A549 (cell line): ENCODE measurements around the gene PLA2G4B. TPM values are rescaled to one million over a fixed set of nuclear protein-coding genes. Genes with fewer than 3 reads are reported as not detected.

Source experiments
- ATAC-seq, 2 experiments: fragments of 200-7000 bp in 1 of 2; fragments of >200 bp in 1 of 2; cut with Nextera tagmentation in 1 of 2; cut with Tn5 transposase in 1 of 2; 3 replicates each; pipeline versions ENCODE4 v1.8.0 to v1.9.1; 2018 to 2020; ENCODE audit warnings: mild to moderate bottlenecking in 1 of 2, moderate library complexity in 1 of 2
- CTCF ChIA-PET: fragments of 300-600 bp; sonication (Branson Sonifier 250); formaldehyde crosslinking; extraction: SDS; loops from one replicate; lab custom pipeline; 2021; ENCODE audit warnings: antibody characterized with exemption, inconsistent platforms; lab: Yijun Ruan, JAX
- POLR2A ChIA-PET: fragments of 350-600 bp; formaldehyde crosslinking; extraction: SDS; loops from one replicate; lab custom pipeline; 2021; ENCODE audit warnings: antibody characterized with exemption, inconsistent platforms; lab: Yijun Ruan, JAX
- DNase-seq, 2 experiments: peaks; one replicate each; pipeline versions ENCODE4 v3.0.0 to v3.0.0-alpha.2; 2011 to 2016; ENCODE audit warnings: low read depth in 1 of 2, low spot score in 1 of 2
- FAIRE-seq: peaks from 2 replicates; lab custom pipeline; 2011; peaks lifted over from hg19 to GRCh38; lab: Jason Lieb, UNC
- H3K27ac ChIP-seq, 2 experiments: fragments of >200 bp; sonication (Bioruptor Twin); formaldehyde crosslinking; 3 replicates each; pipeline ENCODE4 v1.5.1; 2016 to 2017
- H3K4me1 ChIP-seq: fragments of >200 bp; sonication (Bioruptor Twin); formaldehyde crosslinking; 3 replicates; pipeline ENCODE4 v1.6.1; 2016
- H3K4me2 ChIP-seq: fragments of >200 bp; sonication (Bioruptor Twin); formaldehyde crosslinking; 3 replicates; pipeline ENCODE4 v1.6.1; 2016
- H3K4me3 ChIP-seq: fragments of >200 bp; sonication (Bioruptor Twin); formaldehyde crosslinking; 3 replicates; pipeline ENCODE4 v1.5.1; 2016
- H3K9me3 ChIP-seq: fragments of >200 bp; sonication (Bioruptor Twin); formaldehyde crosslinking; 3 replicates; pipeline ENCODE4 v1.6.1; 2016
- BHLHE40 ChIP-seq: IDR thresholded peaks from 2 replicates; pipeline ENCODE4 v1.6.1; 2012; ENCODE audit warnings: low read depth, low read length, inconsistent platforms
- CBX8 ChIP-seq: fragments of 200-600 bp; sonication (generic); IDR thresholded peaks from 2 replicates; pipeline ENCODE4 v1.6.1; 2016
- CEBPB ChIP-seq, 2 experiments: fragments of >200 bp in 1 of 2; sonication (Bioruptor Twin) in 1 of 2; formaldehyde crosslinking in 1 of 2; IDR thresholded peaks; 2 replicates each; pipeline ENCODE4 v1.6.1; 2012 to 2016
- CHD2 ChIP-seq: fragments of 150-350 bp; IDR thresholded peaks from 2 replicates; pipeline ENCODE4 v1.6.1; 2014; ENCODE audit warnings: low read length; ENCODE audit not compliant: partially characterized antibody
- EHF ChIP-seq: fragments of 250-450 bp; sonication (Bioruptor Pico); IDR thresholded peaks from 2 replicates; pipeline ENCODE4 v1.5.0; 2020; ENCODE audit warnings: mild to moderate bottlenecking
- EP300 ChIP-seq, 2 experiments: fragments of >200 bp; sonication (Bioruptor Twin); formaldehyde crosslinking; IDR thresholded peaks; 2 replicates in 1 of 2; 3 replicates in 1 of 2; pipeline ENCODE4 v1.6.1; 2016 to 2017
- JUN ChIP-seq, 2 experiments: fragments of >200 bp; sonication (Bioruptor Twin); formaldehyde crosslinking; IDR thresholded peaks; 2 replicates in 1 of 2; 3 replicates in 1 of 2; pipeline ENCODE4 v1.6.1; 2016 to 2017
- KDM5A ChIP-seq: fragments of 200-600 bp; sonication (generic); IDR thresholded peaks from 2 replicates; pipeline ENCODE4 v1.6.1; 2016; ENCODE audit warnings: antibody characterized with exemption, mild to moderate bottlenecking
- MAX ChIP-seq: IDR thresholded peaks from 2 replicates; pipeline ENCODE4 v1.6.1; 2012
- NR3C1 ChIP-seq: fragments of >200 bp; sonication (Bioruptor Twin); formaldehyde crosslinking; IDR thresholded peaks from 3 replicates; pipeline ENCODE4 v1.6.1; 2017
- PBX3 ChIP-seq: IDR thresholded peaks from 2 replicates; pipeline ENCODE4 v1.6.1; 2012
- POLR2A ChIP-seq: IDR thresholded peaks from 2 replicates; pipeline ENCODE4 v1.6.1; 2012; ENCODE audit warnings: mild to moderate bottlenecking, low read length
- RAD21 ChIP-seq, 2 experiments: fragments of >200 bp in 1 of 2; sonication (Bioruptor Twin) in 1 of 2; formaldehyde crosslinking in 1 of 2; IDR thresholded peaks in 1 of 2; conservative IDR thresholded peaks in 1 of 2; 2 replicates in 1 of 2; 3 replicates in 1 of 2; pipeline ENCODE4 v1.6.1; 2012 to 2018; ENCODE audit warnings: inconsistent platforms in 1 of 2
- RCOR1 ChIP-seq: fragments of 150-350 bp; IDR thresholded peaks from 2 replicates; pipeline ENCODE4 v1.6.1; 2014; ENCODE audit warnings: antibody characterized with exemption, low read length, low read depth
- SREBF2 ChIP-seq: fragments of 450-650 bp; IDR thresholded peaks from 2 replicates; pipeline ENCODE4 v1.6.1; 2014; ENCODE audit warnings: mild to moderate bottlenecking, moderate library complexity
- USF2 ChIP-seq: fragments of 450-650 bp; IDR thresholded peaks from 2 replicates; pipeline ENCODE4 v1.6.1; 2014; ENCODE audit warnings: antibody characterized with exemption
- WGBS: methylation state at CpG from one replicate; pipeline ENCODE4 v1.1.6; 2017; ENCODE audit errors: missing lambda C conversion rate; 5-methylcytosine and 5-hydroxymethylcytosine counted together
- polyA plus RNA-seq, 4 experiments: library from polyadenylated mRNA; depleted of rRNA in 3 of 4; stranded (reverse); fragments of >200 nt; fragmentation: RNase III in 1 of 4; extraction: RNeasy Plus Mini Kit Qiagen cat#74134 plus additional on column Dnase treatment in 1 of 4; gene quantifications; 2 replicates in 3 of 4; 3 replicates in 1 of 4; pipeline ENCODE4 v1.2.3, GENCODE V29; 2011 to 2017
- TF ChIP-seq, protein P1 (sequence below): fragments of 250-450 bp; sonication (Bioruptor Pico); IDR thresholded peaks from 2 replicates; pipeline ENCODE4 v1.5.0; 2021; ENCODE audit warnings: mild to moderate bottlenecking, moderate library complexity, borderline replicate concordance

Gene PLA2G4B
- polyA plus RNA-seq, 2 of the 4 experiments (the other 2 are of a cell fraction): 2.2 to 2.6 TPM

DNA sequence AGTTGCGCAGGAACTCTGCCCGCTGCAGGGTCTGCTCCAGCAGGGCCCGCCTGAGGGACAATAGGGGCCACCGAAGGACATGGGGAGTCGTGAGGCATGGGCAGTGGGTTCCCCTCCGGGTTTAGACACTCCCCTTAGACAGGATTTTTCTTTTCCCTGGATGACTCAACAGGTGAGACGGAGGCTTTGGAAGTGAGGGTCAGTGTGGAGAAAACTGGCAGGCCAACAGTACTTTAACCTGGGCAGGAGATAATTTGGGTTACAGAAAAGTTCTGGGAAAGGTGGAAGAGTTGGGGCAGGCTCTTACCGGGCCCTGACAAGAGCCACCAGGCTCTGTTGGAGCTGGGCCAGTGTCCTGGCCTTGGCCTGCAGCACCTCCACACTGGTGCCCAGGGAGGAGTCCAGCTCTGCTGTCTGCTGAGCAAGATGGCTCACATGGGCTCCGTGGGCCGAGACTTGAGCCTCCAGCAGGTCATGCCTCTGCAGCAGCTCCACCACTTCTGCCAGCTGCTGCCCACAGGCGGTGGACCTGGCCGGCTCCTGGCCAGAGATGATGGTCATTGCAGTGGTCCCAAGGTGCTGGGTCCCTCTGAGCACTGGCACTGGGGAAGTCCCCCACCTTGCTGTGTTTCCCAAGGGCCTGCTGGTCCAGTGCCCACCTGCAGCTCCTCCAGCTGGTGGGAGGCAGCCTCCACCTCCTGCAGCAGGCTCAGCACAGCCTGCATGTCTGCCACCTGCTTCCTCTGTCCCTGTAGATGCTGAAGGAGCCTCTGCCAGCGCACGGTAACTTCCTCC lies 44.2 kb downstream of the PLA2G4B start:
- no peak overlapping the region for H3K27ac ChIP-seq
- DNase-seq: no peak
- ChIA-PET CTCF (interaction anchor here (0.7 to 1.6 kb wide), 2 partner anchors 9 to 22 kb away, joined by 3 to 5 read pairs; no protein-coding TSS in a partner anchor), POLR2A (no interaction called here)
- ATAC-seq: 0 out of 6 replicates have a peak, but pooled peaks of 1 of the 2 experiments have one; percentile 22
- no peak overlapping the region for H3K4me3 ChIP-seq
- 85% methylated on average over 6 of the region's 14 CpGs for WGBS
- H3K4me1 ChIP-seq: no peaks in the 10 kb centered on the region
- FAIRE-seq: no peak
- no peak overlapping the region for H3K4me2 ChIP-seq
- no peaks in the 10 kb centered on the region for H3K9me3 ChIP-seq
- no peak for TF ChIP-seq PBX3

- no peaks in the 10 kb centered on the region for H3K4me1 ChIP-seq
- H3K4me2 ChIP-seq: no peak overlapping the region
- ChIA-PET CTCF (interaction anchor here (0.7 to 1.6 kb wide), 2 partner anchors 8 to 22 kb away, joined by 3 to 5 read pairs; no protein-coding TSS in a partner anchor), POLR2A (no interaction called here)
- FAIRE-seq (no peak), DNase-seq (no peak), ATAC-seq (no peak)
- H3K9me3 ChIP-seq: no peaks in the 10 kb centered on the region
- H3K27ac ChIP-seq: no peak overlapping the region
- TF ChIP-seq CHD2 (no peak), PBX3 (no peak), SREBF2 (no peak)
- 85% methylated on average over 2 of the region's 2 CpGs for WGBS
- no peak overlapping the region for H3K4me3 ChIP-seq
These were observed 44.8 kb downstream of the PLA2G4B start for GRCh38 chr15:41883484-41883825.

DNA sequence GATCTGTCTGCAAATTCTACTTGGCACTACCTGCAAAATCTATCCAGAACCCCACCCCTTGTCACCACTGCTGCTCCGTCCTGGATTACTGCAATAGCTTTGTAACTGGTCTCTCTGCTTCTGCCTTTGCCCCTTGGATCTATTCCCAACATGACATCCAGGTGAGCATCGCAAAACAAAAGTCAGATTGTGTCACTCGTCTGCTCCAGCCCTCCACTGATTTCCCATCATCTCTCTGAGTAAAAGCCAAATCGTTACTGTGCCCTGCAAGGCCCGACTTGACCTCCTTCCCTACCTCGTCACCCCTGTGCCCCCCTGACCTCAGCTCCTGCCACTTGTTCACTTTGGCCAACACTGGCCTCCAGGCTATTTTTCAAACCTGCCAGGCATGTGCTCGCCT lies 45.8 kb downstream of the PLA2G4B start:
- H3K4me2 ChIP-seq: no peak overlapping the region
- H3K27ac ChIP-seq: no peak overlapping the region
- ATAC-seq (no peak), FAIRE-seq (no peak), DNase-seq (no peak)
- ChIA-PET POLR2A (no interaction called here), CTCF (interaction anchor here (1.0 kb wide), 1 partner anchor 9 kb away, joined by 3 read pairs; no protein-coding TSS in a partner anchor)
- TF ChIP-seq CBX8 (no peak), POLR2A (no peak), CEBPB (IDR thresholded peaks at IDR 0.05) (no peak), RAD21 (conservative IDR thresholded peaks at IDR 0.05 in 1 of 2, IDR thresholded peaks at IDR 0.05 in 1 of 2) (no peak), MAX (no peak), RCOR1 (no peak), USF2 (no peak), EP300 (IDR thresholded peaks at IDR 0.05) (no peak)
- TF ChIP-seq, protein P1, sequence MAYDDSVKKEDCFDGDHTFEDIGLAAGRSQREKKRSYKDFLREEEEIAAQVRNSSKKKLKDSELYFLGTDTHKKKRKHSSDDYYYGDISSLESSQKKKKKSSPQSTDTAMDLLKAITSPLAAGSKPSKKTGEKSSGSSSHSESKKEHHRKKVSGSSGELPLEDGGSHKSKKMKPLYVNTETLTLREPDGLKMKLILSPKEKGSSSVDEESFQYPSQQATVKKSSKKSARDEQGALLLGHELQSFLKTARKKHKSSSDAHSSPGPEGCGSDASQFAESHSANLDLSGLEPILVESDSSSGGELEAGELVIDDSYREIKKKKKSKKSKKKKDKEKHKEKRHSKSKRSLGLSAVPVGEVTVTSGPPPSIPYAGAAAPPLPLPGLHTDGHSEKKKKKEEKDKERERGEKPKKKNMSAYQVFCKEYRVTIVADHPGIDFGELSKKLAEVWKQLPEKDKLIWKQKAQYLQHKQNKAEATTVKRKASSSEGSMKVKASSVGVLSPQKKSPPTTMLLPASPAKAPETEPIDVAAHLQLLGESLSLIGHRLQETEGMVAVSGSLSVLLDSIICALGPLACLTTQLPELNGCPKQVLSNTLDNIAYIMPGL (CRISPR knock-in tag): no peak
- WGBS: 87% methylated on average over 7 of the region's 7 CpGs
- no peak overlapping the region for H3K4me3 ChIP-seq
- H3K4me1 ChIP-seq: no peaks in the 10 kb centered on the region
- no peaks in the 10 kb centered on the region for H3K9me3 ChIP-seq

GRCh38 chr15:41885321-41885720 lies 46.7 kb downstream of the PLA2G4B start:
- Histone ChIP-seq H3K4me3 (no peak overlapping the region), H3K4me1 (no peaks in the 10 kb centered on the region)
- POLR2A ChIA-PET: no interaction called here
- no peak for TF ChIP-seq BHLHE40
- no peak for TF ChIP-seq EHF (CRISPR knock-in tag)
- TF ChIP-seq JUN (IDR thresholded peaks at IDR 0.05): no peak
- TF ChIP-seq USF2: no peak
- TF ChIP-seq NR3C1: no peak
- TF ChIP-seq, protein P1 (CRISPR knock-in tag): no peak
- TF ChIP-seq KDM5A: no peak
- TF ChIP-seq, all 56 proteins: peak for 0
- no peak for FAIRE-seq
- ATAC-seq: no peak
- Histone ChIP-seq H3K27ac (no peak overlapping the region), H3K4me2 (no peak overlapping the region), H3K9me3 (no peaks in the 10 kb centered on the region)
- CTCF ChIA-PET: interaction anchor here (1.0 kb wide), 1 partner anchor 9 kb away, joined by 3 read pairs; no protein-coding TSS in a partner anchor
- no peak for DNase-seq
